Neuronal stem cell (in vitro differentiated cells): ENCODE results near the gene LRP1.
A peak's percentile ranks its signal among the peaks of the same experiment; 100 is the strongest.

Source experiments
- DNase-seq: peaks from one replicate; pipeline ENCODE4 v3.0.0-alpha.2; 2013; ENCODE audit warnings: low spot score
- H2AFZ ChIP-seq: one replicate; pipeline ENCODE4 v1.6.1; 2013; ENCODE audit warnings: mild to moderate bottlenecking, low read length, inconsistent platforms
- H2AK5ac ChIP-seq: 2 replicates; pipeline ENCODE4 v1.6.1; 2013; ENCODE audit warnings: low read depth, mild to moderate bottlenecking, inconsistent platforms, low read length, moderate library complexity, mixed read lengths
- H2BK120ac ChIP-seq: 2 replicates; pipeline ENCODE4 v1.6.1; 2013; ENCODE audit warnings: low read depth, mild to moderate bottlenecking, inconsistent platforms, low read length, moderate library complexity, mixed read lengths
- H2BK12ac ChIP-seq: one replicate; pipeline ENCODE4 v1.6.1; 2013; ENCODE audit warnings: low read length, inconsistent platforms
- H2BK15ac ChIP-seq: 2 replicates; pipeline ENCODE4 v1.6.1; 2013; ENCODE audit warnings: mild to moderate bottlenecking, low read length, inconsistent platforms, mixed read lengths
- H2BK5ac ChIP-seq: one replicate; pipeline ENCODE4 v1.6.1; 2013; ENCODE audit warnings: inconsistent platforms, mild to moderate bottlenecking, low read length, moderate library complexity
- H3K14ac ChIP-seq: one replicate; pipeline ENCODE4 v1.6.1; 2013; ENCODE audit warnings: low read length, inconsistent platforms
- H3K18ac ChIP-seq: 2 replicates; pipeline ENCODE4 v1.6.1; 2013; ENCODE audit warnings: low read length, inconsistent platforms
- H3K23ac ChIP-seq: 2 replicates; pipeline ENCODE4 v1.6.1; 2013; ENCODE audit warnings: low read depth, mild to moderate bottlenecking, mixed read lengths, low read length, inconsistent platforms; ENCODE audit not compliant: poor library complexity
- H3K27ac ChIP-seq: replicated peaks from 3 replicates; pipeline ENCODE4 v1.5.1; 2013; ENCODE audit warnings: low read length, inconsistent platforms
- H3K27me3 ChIP-seq, 3 experiments: 2 replicates each; pipeline ENCODE4 v1.6.1; 2013; ENCODE audit warnings: low read length in 3 of 3, mild to moderate bottlenecking in 2 of 3, inconsistent platforms in 1 of 3, low read depth in 1 of 3, mixed read lengths in 1 of 3, moderate library complexity in 1 of 3; ENCODE audit not compliant: control insufficient read depth in 3 of 3, insufficient read depth in 3 of 3
- H3K36me3 ChIP-seq, 2 donors: replicated peaks in 1 of 2; 2 replicates each; pipeline ENCODE4 v1.6.1; 2013; ENCODE audit warnings: low read length in 2 of 2; ENCODE audit not compliant: control insufficient read depth in 2 of 2, insufficient read depth in 2 of 2
- H3K4ac ChIP-seq: 2 replicates; pipeline ENCODE4 v1.6.1; 2013; ENCODE audit warnings: inconsistent platforms, mild to moderate bottlenecking, low read length, moderate library complexity
- H3K4me1 ChIP-seq, 2 donors: 1 replicate in 1 of 2; 2 replicates in 1 of 2; pipeline ENCODE4 v1.6.1; 2013; ENCODE audit warnings: low read length in 2 of 2, low read depth in 1 of 2; ENCODE audit not compliant: control insufficient read depth in 2 of 2, insufficient read depth in 1 of 2
- H3K4me2 ChIP-seq: one replicate; pipeline ENCODE4 v1.6.1; 2013; ENCODE audit warnings: mild to moderate bottlenecking, low read length, inconsistent platforms; ENCODE audit not compliant: insufficient read depth, poor library complexity, severe bottlenecking
- H3K4me3 ChIP-seq, 2 donors: 2 replicates each; pipeline ENCODE4 v1.5.1; 2013; ENCODE audit warnings: low read length in 2 of 2, mild to moderate bottlenecking in 2 of 2, inconsistent platforms in 1 of 2, moderate library complexity in 1 of 2
- H3K79me1 ChIP-seq: one replicate; pipeline ENCODE4 v1.6.1; 2013; ENCODE audit warnings: low read depth, mild to moderate bottlenecking, inconsistent platforms, low read length, moderate library complexity
- H3K9ac ChIP-seq: one replicate; pipeline ENCODE4 v1.6.1; 2013; ENCODE audit warnings: mild to moderate bottlenecking, low read depth, low read length, inconsistent platforms; ENCODE audit not compliant: poor library complexity
- H3K9me3 ChIP-seq, 2 donors: replicated peaks in 1 of 2; 2 replicates each; pipeline versions ENCODE3 to v1.6.1; 2013; ENCODE audit warnings: low read length in 2 of 2, mild to moderate bottlenecking in 2 of 2, inconsistent platforms in 1 of 2, low read depth in 1 of 2, mixed read lengths in 1 of 2, moderate library complexity in 1 of 2; ENCODE audit not compliant: control insufficient read depth in 2 of 2, insufficient read depth in 1 of 2
- H4K8ac ChIP-seq: one replicate; pipeline ENCODE4 v1.6.1; 2013; ENCODE audit warnings: low read depth, mild to moderate bottlenecking, inconsistent platforms, low read length, moderate library complexity
- H4K91ac ChIP-seq: one replicate; pipeline ENCODE4 v1.6.1; 2013; ENCODE audit warnings: low read length, low read depth, mild to moderate bottlenecking, inconsistent platforms; ENCODE audit not compliant: poor library complexity
- WGBS, 2 donors: extraction: QIAGEN DNeasy Blood & Tissue Kit; methylation state at CpG; one replicate each; pipeline ENCODE4 v1.1.7; 2013; ENCODE audit warnings: missing lambda C conversion rate in 2 of 2, mixed read lengths in 1 of 2; ENCODE audit not compliant: insufficient read length in 2 of 2, insufficient replicate concordance in 1 of 2; ENCODE audit errors: extremely low coverage in 2 of 2; 5-methylcytosine and 5-hydroxymethylcytosine counted together

The LRP1 gene

DNA sequence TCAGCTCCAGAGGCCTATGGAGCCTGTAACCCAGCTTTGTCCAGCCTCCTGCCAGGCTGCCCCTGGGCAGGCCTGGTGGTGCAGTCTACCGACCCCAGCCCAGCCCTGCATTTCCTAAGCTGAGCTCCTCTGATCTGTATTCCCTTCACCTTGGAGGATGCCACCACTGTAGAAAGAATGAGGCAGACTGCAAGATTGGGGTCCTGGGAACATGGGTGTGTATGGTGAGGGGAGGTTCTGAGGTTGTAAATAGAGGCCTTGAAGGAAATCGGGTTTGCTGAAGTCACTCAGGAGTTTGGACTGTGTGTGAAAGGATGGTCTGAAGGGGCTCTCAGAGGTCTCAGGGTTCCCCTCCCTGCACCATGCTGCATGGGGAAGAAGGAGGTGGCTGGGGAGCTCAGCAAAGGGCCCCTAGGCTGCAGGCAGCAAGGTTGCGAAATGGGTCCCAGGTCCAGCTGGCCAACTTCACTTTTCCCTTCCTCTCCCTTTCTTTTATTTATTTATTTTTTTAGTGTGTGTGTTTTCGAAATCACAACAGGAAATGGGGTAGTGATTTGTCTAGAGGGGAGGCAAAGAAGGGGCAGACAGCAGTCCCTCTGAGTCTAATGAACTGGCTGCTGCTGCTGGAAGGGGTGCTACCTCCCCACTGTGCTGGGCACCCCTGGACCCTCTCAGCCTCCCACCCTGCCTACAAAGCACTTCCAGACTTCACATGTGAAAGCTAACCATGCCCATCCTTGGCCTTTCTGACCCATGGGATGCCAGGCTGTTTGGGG, 20.4 kb downstream of the LRP1 start:
- H2BK12ac ChIP-seq, result no peak overlapping the region
- no peaks in the 10 kb centered on the region for H3K27me3 ChIP-seq
- H4K8ac ChIP-seq, result no peak overlapping the region
- H3K23ac ChIP-seq, result no peak overlapping the region
- H3K27ac ChIP-seq, result no peak overlapping the region
- H2BK5ac ChIP-seq, result no peak overlapping the region
- no peak overlapping the region for H3K4me3 ChIP-seq
- H3K18ac ChIP-seq, result no peak overlapping the region
- no peaks in the 10 kb centered on the region for H3K9me3 ChIP-seq
- peaks cover 4 to 11% of the 10 kb centered on the region in 2 donors for H3K4me1 ChIP-seq
- H2BK15ac ChIP-seq, result no peak overlapping the region
- H3K79me1 ChIP-seq, result no peaks in the 10 kb centered on the region
- DNase-seq, result no peak
- 100% methylated on average over 1 of the region's 4 CpGs; no CpG with 5 or more reads in 1 of the 2 donors for WGBS, 2 donors
- no peak overlapping the region for H3K4me2 ChIP-seq
- no peak overlapping the region for H2AK5ac ChIP-seq
- H3K36me3 ChIP-seq, result peaks cover 33 to 96% of the 10 kb centered on the region in 2 donors
- no peak overlapping the region for H2AFZ ChIP-seq
- no peak overlapping the region for H3K9ac ChIP-seq
- no peak overlapping the region for H3K14ac ChIP-seq
- H4K91ac ChIP-seq, result no peak overlapping the region
- H3K4ac ChIP-seq, result no peak overlapping the region
- no peak overlapping the region for H2BK120ac ChIP-seq

DNA sequence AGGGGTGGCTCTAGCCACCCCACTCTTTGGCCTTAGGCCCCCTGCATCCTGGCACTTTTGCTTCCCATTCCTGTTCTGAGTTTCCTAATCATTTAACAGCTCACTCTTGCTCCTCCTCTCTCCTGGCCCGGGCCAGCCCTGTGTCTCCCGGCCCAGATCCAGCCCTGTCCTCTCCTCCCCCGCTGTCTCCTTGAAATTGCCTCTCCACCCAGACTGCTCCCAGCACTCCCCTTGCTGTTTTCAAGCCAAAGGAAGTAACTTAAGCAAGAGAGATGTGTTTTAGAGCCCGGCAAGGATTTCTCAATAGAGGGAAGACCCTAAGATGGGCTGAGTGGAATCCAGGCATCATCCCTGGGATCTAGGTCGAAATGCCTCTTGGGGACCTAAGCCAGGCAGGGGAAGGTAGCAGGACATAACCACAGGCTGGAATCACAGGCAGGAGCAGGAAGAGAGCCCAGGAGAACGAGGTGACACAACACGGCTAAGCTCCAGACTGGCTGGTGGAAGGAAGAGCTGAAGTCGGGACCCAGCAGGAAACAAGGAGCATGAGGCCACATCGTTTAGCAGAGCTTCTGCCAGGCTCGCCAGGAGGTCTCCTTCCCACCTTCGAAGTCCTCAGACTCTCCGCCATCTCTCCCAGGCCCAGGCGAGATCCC, 21.1 kb downstream of the LRP1 start:
- no peak overlapping the region for H3K27ac ChIP-seq

GRCh38 chr12:57150400-57151000, 22.2 kb downstream of the LRP1 start:
- no CpG with 5 or more reads among the region's 6 CpGs for WGBS, 2 donors

More for the DNA sequence above, 21.1 kb downstream of the LRP1 start:
- Histone ChIP-seq H3K9ac (peak overlapping the region; percentile 66), H3K36me3 (peaks cover 37 to 96% of the 10 kb centered on the region in 2 donors), H2BK12ac (no peak overlapping the region), H2BK5ac (no peak overlapping the region), H3K9me3 (no peaks in the 10 kb centered on the region), H4K8ac (no peak overlapping the region), H2BK120ac (no peak overlapping the region), H3K4me2 (no peak overlapping the region), H2BK15ac (no peak overlapping the region), H3K18ac (no peak overlapping the region), H3K79me1 (no peaks in the 10 kb centered on the region), H3K4me3 (peak overlapping the region in 1 of 2 donors; percentile 9), H3K23ac (no peak overlapping the region), H2AFZ (no peak overlapping the region), H2AK5ac (no peak overlapping the region), H3K14ac (no peak overlapping the region), H3K4me1 (peaks cover 4 to 11% of the 10 kb centered on the region in 2 donors), H3K27me3 (no peaks in the 10 kb centered on the region), H3K4ac (no peak overlapping the region), H4K91ac (no peak overlapping the region)
- no peak for DNase-seq
- no CpG with 5 or more reads among the region's 13 CpGs for WGBS, 2 donors

More at GRCh38 chr12:57150400-57151000, 22.2 kb downstream of the LRP1 start:
- Histone ChIP-seq H3K4ac (no peak overlapping the region), H2BK15ac (no peak overlapping the region), H3K14ac (no peak overlapping the region), H3K4me1 (peaks cover 4 to 11% of the 10 kb centered on the region in 2 donors), H2AK5ac (no peak overlapping the region), H3K9ac (no peak overlapping the region), H4K91ac (no peak overlapping the region), H3K79me1 (no peaks in the 10 kb centered on the region), H3K27ac (no peak overlapping the region), H3K36me3 (peaks cover 33 to 96% of the 10 kb centered on the region in 2 donors), H2BK120ac (no peak overlapping the region), H3K4me2 (no peak overlapping the region), H3K9me3 (no peaks in the 10 kb centered on the region), H4K8ac (no peak overlapping the region), H3K4me3 (no peak overlapping the region), H2AFZ (no peak overlapping the region), H2BK12ac (no peak overlapping the region), H3K27me3 (no peaks in the 10 kb centered on the region), H3K23ac (no peak overlapping the region), H3K18ac (no peak overlapping the region), H2BK5ac (no peak overlapping the region)
- DNase-seq, result no peak
